ENCODE measurements around the gene E2F1.

- no peak for TF ChIP-seq POLR2A (IDR thresholded peaks at IDR 0.05; ENCODE audit: low read depth, low read length)
- no peak for TF ChIP-seq POLR2AphosphoS5 (IDR thresholded peaks at IDR 0.05; ENCODE audit: insufficient read depth, low read depth, low read length)
- no peak for TF ChIP-seq JUN (IDR thresholded peaks at IDR 0.05; ENCODE audit: borderline replicate concordance, insufficient read depth, insufficient read length, low read depth)
- no peak for TF ChIP-seq CTCF (IDR thresholded peaks at IDR 0.05; ENCODE audit: extremely low read depth in 1 of 2, insufficient read depth in 1 of 2, low read depth in 1 of 2, low read length in 2 of 2)
- no peak for TF ChIP-seq EZH2 (IDR thresholded peaks at IDR 0.05; ENCODE audit: borderline replicate concordance, low read depth, low read length, severe bottlenecking)
- TF ChIP-seq MAX (IDR thresholded peaks at IDR 0.05; ENCODE audit: insufficient read depth, insufficient read length), result no peak
- no peak for TF ChIP-seq FOS (IDR thresholded peaks at IDR 0.05; ENCODE audit: borderline replicate concordance, insufficient read depth, low read length)
- no peak for TF ChIP-seq GATA2 (IDR thresholded peaks at IDR 0.05; ENCODE audit: insufficient read depth, insufficient read length, low read depth, low read length)
- no peak for TF ChIP-seq MYC (IDR thresholded peaks at IDR 0.05; ENCODE audit: low read depth, low read length)
Measured at GRCh38 chr20:33704197-33704924, 18.2 kb upstream of the E2F1 start.
